GM18867 (cell line): Measurements from ENCODE around the gene ARMH4.
"Not testable (repeated sequence)": the region's sequence is repeated elsewhere in the genome, so short reads cannot be mapped to it uniquely, and the experiment has no call there.

Experiments used
- ATAC-seq: cut with Tn5 transposase; IDR thresholded peaks from one replicate; pipeline ENCODE4 v1.9.1; 2021; ENCODE audit warnings: mild to moderate bottlenecking, moderate library complexity; ENCODE audit not compliant: unreplicated experiment

The ARMH4 gene

DNA sequence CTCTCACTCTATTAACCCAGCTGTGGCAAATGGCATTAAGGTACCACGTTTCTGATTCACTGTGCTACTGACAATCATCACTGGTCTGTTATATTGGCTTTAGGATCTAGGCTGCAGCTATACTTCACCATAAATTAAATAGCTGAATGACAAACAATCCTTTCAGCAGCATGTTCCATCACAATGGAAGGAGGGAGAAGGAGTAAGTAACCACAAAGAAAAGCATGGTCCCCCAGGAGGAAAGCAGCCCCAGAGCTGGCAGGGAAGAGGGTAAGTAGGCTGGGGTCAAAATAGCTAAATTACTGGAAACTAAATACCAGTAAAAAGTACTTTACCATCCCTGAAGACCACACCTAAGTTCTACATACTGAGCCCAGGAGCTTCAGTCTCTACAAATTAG lies 2.8 kb downstream of the ARMH4 start:
- no peak for ATAC-seq

DNA sequence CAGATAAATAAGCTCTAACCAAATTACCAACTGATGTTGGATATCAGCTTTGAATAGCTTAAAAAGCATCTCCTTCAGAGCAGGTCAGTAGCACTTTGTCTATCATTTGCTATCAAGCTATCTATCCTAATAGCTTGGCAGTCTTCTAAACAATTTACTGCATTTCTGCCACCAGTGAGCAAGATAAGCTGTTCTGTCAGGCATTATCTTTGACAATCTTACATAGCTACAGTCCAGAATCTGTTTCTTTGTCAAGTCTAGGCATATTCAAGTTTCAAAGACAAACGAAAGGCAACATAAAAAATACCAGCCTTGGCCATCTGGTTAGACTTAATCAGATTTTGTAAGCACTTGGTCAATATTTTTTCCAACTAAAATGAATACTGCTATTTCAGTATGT lies 5.6 kb downstream of the ARMH4 start:
- no peak for ATAC-seq

DNA sequence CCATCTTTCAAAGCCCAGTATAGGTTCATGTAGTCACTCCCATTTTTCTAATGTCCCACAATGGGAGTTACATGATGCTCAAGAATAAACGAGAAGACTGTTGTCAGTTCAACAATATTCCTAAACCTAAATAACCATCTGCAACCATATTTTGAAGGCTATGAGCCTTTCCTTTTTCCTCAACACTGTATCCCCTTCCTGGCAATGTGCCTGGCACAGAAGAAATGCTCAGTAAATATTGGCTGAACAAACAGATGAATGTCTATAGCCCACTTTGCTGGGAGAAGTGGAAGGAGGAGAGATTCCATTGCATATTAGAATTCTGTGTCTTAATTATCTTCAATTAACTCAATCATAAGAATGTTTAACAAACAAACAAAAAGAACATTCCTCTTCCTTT lies 6.1 kb downstream of the ARMH4 start:
- no peak for ATAC-seq

DNA sequence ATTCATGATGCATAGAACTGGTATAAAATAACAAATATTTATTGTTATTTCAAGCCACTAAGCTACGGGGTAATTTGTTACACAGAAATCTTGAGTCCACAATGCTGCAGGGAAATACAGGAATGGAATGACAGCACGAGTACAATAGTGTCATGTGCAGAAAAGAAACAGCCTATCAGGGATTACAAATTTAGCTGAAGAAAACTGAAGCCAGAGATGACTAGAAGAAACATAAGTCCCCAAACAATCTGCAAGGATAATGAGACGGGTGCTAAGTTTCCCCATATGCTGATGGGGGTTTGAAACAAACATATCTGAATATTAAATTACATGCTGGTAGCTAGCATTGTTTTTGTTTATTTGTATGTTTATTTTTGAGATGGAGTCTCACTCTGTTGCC lies 8.9 kb downstream of the ARMH4 start:
- no peak for ATAC-seq

DNA sequence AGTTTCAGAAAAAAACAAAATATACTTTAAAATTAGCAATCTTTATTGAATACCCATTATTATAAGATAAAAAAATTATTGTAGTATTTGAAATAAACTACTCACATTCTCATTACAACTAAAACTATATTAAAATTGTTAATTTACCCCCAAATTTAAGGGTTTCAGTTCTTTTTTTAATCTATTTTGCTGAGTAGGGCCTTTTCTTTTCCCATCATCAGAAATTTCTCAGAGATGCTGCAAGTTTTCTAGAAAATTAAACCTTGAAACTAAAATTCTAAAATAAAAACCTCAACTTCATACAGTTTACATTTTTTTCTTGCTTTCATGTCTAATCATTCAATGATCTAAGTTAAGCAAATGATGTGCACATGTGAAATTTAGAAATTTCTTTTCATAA lies 10.1 kb downstream of the ARMH4 start:
- no peak for ATAC-seq

DNA sequence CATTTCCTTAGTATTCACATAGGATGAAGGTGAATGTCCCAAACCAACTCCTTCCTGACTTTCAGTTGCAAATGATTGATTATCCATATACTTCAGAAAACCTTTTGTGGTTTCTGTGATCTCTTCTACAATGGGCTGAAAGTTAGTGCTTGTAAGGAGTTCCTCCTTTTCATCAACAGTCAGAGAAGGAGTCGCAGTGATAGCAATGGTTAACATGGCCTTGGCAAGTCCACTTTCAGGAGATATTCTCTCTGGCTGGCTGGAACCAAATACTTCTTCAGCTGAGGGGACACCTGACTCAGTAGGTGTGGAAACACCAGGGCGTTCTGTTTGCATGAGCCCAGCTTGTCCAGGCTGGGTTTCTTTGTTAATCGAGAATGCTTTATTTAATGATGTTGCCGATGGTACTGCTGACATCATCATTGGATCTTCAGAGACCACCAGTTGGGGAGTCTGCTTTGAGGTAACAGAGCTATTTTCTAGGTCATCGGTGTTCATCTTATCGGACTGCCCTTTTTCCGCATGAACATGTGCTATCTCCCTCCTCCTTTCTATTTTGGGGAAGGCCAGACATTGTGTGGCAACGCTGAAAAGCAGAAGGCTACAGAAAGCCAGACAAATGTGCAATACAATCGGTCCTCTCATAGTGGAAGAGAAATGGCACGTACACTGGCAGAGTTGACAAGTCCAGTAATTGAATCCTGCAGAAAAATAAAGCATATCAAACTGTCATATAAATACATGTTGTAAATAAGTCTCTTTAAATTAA lies 13.1 kb downstream of the ARMH4 start:
- no peak for ATAC-seq

DNA sequence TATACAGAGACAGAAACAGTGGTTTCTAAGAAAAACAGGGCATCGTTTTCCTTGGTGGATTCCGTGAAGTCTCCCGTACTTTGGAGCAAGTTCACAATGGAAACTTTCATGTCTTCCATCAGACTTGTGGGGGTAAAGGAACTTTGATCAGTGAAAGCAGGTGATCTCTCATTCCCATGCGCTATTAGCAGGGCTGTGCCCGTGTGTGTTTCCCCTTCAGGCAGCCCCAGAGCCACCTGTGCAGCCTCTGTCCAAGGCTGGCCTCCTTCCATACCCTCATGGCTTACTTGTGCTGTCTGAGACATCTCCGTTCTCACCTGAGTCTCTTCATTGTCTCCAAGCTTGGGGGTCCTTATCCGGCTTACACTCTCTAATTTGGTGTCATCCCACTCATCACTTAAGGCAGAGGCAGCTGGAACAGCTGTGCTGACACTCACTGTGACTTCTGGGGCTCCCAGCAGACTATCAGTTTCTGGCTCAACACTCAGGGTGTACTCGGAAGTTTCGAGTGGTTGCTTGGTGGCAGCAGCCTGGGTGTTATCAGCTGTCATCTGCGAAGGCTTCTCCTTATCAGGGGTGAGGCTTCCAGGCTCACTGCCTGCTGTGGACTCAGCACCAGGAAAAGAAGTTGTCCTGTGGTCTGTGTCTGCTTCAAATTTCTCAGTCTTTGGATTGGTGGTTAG lies 13.8 kb downstream of the ARMH4 start:
- peak; percentile 97 for ATAC-seq

DNA sequence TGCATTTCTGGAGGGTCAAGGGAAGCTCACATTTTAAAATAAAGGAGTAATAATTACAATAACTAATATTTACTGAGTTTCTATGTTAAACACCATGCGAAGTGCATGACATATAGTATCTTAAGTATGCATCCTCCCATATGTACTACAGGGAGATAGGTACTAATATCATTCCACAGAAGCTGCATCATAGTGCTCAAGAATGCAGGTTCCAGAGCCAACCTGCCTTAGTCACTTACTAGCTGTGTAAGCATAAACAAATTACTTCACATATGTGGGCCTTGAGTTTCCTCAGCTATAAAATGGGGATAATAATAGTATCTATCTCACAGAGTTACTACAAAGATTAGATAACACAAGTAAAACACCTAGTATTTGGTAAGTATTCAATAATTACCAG lies 18.3 kb downstream of the ARMH4 start:
- ATAC-seq: no peak

DNA sequence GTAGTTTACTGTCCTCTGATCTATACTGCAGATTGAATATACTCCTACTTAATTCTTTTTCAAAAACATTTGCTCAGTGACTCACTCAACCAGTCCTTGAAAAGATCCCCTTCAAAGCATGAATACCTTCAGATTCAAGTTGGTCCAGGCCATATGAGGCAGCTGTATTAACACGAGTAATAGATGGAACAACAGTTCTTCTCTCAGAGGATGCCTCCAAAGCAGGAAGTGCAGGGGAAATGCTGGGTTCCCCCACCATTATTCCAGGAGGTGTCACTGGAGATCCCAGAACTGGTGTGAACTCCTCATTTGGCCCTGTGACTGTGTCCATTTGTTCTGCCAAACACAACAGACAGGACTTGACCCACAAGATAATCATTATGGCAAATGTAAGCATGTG lies 20.6 kb downstream of the ARMH4 start:
- no peak for ATAC-seq

DNA sequence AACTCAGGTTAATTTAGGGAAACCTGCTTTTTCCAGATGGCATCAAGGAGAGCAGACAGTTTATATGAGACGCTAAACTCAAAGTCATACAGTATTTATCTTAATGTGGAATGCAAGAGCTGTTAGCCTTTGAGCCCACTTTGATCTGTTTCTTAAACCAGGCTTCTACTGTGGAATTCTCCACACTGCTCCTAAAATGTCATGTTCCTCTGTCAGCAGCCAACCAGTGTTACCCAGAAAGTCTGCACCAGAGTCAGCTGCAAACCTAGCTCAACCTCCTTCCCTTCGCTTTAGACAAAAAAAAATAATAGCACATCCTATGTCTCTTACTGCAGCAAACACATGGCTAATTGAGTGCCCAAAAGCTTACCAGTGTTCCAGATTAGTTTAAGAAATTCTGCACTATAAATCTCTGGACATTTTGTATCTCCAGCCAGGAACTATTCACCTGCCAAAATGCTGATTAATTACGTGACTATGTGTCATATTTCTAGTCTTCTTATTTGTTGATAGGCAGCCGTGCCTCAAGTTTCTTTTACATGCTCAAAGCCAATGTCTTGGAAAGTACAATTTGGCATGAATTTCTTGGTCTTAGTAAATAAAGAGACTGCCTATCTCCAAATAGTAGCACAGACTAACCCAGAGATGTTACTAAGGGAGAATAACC lies 21.8 kb downstream of the ARMH4 start:
- ATAC-seq: no peak

DNA sequence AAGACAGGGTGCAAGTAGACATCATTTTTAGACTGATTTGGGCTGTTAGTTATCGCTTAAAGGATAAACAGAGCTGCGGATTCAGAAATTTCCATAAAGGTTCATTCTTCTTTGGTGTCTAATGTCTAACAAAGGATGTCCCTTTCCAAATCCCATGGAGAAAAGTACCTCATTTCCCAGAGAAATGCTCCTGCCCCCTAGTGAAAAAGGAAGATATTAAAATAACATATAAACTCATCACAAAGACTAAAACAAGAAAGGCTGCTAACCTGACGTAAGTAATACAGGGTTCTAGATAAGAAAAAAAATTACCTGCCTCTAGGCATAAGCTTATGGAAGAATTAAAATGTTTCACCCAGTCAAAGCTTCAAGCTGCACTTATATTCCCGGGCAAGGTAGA lies 22.8 kb downstream of the ARMH4 start:
- no peak for ATAC-seq

DNA sequence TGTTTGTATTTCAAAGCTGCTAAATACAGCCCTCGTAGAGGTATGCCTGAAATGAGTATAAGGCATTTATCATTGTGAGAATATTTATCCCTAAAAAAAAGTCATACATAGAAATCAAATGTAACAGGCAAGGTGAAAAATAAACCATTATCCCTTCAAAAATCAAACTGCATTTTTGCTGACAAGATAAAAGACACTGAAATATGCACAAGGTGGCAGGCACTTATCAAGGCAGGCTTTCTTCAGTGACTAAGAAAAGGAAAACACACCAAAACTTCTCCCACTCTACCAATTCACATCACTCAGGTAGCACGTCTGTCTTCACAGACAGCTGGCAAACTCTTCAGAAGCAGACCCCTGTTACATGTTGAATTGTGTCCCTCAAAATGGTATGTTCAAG lies 23.6 kb downstream of the ARMH4 start:
- no peak for ATAC-seq

DNA sequence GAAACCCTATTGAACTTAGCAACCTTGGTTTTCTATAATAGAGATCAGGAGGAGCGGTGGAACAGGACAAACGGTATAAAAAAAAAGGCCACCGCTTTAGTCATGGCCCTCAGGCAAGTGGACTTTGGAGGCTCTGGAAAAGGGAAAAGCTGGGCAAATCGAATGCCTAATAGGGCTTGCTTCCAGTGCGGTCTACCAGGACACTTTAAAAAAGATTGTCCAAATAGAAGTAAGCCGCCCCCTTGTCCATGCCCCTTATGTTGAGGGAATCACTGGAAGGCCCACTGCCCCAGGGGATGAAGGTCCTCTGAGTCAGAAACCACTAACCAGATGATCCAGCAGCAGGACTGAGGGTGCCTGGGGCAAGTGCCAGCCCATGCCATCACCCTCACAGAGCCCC lies 29.5 kb downstream of the ARMH4 start:
- ATAC-seq: not testable (repeated sequence)

DNA sequence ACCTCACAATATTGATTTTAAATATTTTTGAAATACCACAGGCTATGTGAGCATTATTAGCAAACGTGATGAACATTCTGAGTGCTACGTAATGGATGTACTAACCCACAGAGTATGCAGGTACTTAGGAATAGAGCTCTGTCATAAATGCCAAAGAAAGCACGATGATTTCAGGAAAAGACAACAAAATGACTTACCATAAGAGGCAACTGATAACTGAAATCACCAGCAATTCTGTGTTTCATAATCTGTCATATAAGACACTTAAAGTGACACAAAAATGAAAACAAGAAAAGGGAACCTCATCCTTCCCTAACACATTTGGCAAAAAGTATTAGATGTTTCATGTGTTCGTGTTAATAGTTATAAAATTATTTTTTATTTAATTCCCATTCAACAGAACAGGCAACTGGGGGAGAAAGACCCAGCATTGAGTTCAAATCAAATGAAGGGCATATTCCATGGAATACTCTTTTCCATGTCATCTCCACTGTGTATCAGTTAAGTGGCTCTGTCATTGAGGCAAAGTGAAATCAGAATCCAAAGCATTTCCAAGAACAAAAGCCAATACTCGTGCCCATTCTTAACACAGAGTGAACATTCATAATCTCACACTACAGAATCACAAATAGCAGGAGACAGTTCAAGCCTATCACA lies 30.4 kb downstream of the ARMH4 start:
- no peak for ATAC-seq

DNA sequence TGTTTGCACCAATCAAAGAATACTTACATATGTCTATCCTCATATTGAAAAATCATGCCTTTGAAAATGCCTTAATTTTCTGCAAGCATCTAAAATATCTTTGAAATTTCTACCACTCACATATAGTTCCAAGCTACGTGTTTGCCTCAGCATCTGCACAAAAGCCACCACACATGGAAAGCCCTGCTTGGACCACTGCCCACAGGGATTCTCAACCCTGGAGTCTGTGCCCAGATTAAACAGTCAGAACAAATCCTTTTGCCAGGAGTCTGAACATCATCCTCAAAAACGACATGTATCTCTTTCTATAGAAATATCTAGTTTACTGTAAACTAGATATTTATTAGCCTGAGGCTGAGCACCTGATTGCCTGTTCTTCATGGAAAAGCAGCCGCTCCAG lies 32.6 kb downstream of the ARMH4 start:
- no peak for ATAC-seq

DNA sequence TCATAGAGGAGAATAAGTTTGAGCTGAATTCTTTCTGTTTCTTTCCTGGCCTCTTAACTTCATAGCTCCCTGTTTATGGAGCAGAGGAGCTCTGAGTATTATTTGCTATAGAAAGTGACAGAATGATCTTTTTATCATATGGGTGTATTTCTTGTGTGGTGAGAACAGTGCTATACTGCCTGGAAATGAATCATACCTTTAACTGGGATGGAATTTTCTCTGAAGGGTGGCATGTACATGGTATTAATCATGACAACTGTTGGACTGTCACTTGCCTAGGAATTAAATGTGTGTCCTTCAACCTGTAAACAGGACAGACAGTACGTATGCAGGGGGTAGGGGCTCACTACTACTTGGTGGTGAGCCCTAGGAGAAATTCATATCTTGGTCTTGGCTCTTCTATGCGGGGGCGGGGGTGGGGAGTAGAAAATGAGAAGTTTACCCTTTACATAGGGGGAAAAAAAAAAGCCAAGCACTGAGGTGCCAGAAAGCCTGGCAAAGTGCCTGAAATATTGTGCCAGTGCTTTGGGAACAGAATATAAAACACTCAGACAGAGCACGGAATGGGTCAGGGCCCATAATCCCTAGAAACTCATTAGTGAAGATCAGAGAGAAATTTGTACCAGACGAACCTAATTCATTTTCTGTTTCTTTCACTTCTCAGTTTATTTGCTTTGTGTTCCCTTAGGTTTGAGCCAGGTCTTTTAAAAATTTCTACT lies 33.8 kb downstream of the ARMH4 start:
- no peak for ATAC-seq

DNA sequence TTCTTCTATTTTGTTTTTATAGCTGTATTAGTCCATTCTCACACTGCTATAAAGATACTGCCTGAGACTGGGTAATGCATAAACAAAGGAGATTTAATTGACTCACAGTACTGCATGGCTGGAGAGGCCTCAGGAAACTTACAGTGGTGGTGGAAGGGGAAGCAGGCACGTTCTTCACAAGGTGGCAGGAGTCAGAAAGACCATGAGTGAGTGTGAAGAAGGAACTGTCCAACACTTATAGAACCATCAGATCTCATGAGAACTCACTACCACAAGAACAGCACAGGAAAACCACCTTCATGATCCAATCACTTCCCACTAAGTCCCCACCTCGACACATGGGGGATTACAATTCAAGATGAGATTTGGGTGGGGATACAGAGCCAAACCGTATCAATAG lies 42.3 kb downstream of the ARMH4 start:
- ATAC-seq: no peak

DNA sequence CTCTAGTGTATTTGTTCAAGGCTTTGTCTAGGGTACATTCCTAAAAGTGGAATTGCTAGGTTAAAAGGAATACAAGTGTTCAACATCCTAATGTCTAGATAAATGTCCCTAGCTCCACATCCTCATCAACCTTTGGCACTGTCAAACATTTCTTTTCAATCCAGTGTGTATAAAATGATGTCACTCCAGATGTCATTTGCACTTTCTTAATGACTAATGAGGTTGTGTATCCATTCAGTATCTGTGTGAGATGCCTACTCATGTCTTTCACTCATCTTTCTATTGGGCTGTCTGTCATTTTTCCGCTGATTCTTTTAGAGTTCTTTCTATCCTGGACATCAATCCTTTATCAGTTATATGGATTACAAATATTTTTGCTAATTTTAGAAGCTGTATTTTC lies 43.3 kb downstream of the ARMH4 start:
- no peak for ATAC-seq

DNA sequence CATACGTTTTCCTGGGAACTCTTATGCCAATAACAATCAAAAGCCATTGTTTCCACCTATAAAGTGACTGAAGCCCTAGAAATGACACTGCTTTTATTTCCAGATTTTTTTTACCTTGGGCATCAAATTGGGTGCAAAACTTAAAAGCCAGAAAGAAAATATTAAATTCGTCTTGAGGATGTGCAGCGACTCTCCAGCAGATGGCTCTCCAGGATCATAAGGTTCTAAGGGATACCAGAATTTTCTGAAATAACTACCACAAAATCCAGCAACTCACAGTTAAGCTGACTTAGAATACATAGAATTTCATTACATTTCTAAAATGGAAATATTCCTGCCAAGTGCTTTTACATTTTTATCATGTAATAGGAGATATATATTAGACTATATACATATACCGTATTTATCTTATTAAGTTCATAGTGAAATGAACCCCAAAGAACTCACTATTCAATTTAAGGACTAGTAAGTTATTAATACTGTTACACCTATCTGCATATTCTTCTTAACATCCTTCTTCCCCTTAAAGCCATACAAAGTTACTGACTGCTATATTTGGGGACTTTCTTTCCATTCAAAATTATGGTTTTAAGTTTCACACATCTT lies 44.0 kb downstream of the ARMH4 start:
- no peak for ATAC-seq

DNA sequence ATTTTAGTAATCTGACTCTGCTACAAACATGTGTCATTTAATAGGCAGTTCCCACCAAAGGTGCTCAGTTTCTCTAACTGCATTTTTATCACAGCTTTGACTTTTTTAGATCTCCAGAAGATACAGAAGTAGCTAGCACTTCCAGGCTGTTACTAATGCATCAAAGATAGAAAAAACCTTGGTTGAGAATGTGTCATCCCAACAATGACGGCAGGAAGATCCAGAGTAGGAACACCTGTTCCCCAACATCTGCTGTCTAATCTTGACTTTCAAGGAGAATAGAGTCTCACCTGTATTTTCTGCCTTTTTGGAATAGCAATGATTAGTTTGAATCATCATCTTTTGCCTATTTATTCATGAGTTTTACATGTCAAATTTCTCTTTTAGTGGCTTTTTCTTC lies 45.0 kb downstream of the ARMH4 start:
- ATAC-seq: no peak

DNA sequence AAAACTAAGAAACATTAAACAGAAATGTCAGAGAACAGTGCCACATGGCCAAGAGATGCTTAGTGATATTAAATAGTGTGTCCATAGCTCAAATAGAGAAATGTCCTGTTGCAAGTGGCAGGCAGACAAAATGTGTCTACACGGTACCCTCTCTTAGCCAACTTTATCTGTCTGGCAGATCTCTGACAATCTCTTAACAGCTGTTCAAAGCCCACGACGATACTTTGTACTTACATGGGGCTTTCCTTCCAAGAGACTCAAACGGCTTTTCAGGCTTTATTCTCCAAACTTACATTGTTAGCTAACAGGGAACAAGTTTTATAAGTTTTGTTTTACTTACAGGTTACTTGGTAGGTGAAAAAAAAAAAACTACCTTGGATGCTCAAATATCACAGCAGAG lies 45.6 kb downstream of the ARMH4 start:
- ATAC-seq: no peak
